A673 (cell line): ENCODE results near the gene SLC25A5.

Experiments
- CTCF ChIP-seq: fragments of 300-800, 200-600 bp; sonication (generic); conservative IDR thresholded peaks from 2 replicates; pipeline ENCODE4 v1.5.1; 2017; ENCODE audit warnings: low read depth, mild to moderate bottlenecking, antibody characterized with exemption, low read length, moderate library complexity, mixed read lengths
- EZH2 ChIP-seq: fragments of 200-600 bp; sonication (generic); IDR thresholded peaks from 2 replicates; pipeline ENCODE4 v1.6.1; 2017; ENCODE audit warnings: borderline replicate concordance, low read depth, mild to moderate bottlenecking, mixed read lengths, antibody characterized with exemption, low read length; ENCODE audit not compliant: poor library complexity, severe bottlenecking

GRCh38 chrX:119429471-119429870 lies 38.8 kb upstream of the SLC25A5 start:
- TF ChIP-seq CTCF: no peak
- no peak for TF ChIP-seq EZH2
